CD4-positive, alpha-beta T cell treated with Interleukin-6 at 100 ng/mL for 8 hours (primary cell): ENCODE data around the gene ZNF148.

Source experiments
- DNase-seq: peaks from one replicate; pipeline ENCODE4 v3.0.0-alpha.2; 2020; ENCODE audit warnings: mixed read lengths, low spot score

ZNF148 gene

DNA sequence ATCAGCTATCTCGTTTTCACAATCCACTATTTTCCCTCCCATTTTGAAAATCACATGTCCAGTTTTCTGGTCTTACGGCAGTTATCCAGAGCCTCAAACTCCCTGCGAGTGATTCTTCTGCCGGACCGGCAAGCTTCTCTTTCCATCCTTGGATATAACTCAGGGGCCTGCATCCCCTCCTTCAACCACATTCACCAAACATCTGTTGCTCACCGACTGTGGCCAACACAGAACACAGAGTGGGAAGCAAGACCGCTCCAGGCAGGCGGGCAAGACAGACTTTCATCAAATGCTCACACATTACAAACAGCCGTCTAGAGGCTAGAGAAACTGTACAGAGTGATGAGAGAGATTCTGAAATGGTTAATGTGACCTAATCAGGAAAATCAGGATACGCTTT is 154.9 kb downstream of the ZNF148 start:
- DNase-seq, result no peak

DNA sequence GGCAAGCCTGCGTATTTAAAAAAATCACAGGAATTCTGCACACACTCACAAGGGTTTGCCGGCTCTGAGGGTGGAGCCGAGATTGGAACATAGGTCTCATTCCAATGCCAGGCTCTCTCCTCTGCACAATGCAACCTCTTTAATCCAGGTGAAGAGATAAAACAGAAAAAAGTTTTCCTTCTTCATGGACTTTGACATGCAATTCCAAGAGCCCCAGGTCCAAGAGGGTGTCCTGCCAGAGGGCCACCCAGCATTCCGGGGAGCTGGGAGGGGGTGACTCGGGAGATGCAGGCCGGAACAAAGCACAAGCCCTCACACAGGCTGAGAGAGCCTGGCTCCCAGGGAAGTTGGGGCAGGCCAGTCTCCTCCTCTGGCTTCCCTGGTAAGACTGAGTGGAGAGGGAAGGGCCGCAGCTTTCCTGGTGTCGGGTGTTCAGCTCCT is 155.8 kb downstream of the ZNF148 start:
- DNase-seq, result no peak

DNA sequence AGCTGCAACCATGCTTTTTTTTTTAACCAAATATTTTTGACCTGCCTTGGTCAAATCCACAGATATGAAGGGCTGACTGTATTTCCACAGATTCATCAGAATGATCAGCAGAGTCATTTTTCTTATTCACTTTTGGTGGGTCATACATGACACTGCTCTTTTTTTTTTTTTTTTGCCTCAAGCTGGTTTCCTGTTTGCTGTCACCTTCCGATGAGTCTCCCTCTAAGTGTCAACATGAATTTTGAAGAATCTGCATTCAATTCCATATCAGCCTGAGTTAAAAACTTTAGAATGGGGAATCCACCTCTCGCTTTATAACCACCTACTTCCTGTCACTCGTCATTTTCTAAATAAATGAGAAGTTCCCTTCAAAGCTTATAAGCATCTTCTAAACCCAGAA is 160.4 kb downstream of the ZNF148 start:
- DNase-seq, result no peak

DNA sequence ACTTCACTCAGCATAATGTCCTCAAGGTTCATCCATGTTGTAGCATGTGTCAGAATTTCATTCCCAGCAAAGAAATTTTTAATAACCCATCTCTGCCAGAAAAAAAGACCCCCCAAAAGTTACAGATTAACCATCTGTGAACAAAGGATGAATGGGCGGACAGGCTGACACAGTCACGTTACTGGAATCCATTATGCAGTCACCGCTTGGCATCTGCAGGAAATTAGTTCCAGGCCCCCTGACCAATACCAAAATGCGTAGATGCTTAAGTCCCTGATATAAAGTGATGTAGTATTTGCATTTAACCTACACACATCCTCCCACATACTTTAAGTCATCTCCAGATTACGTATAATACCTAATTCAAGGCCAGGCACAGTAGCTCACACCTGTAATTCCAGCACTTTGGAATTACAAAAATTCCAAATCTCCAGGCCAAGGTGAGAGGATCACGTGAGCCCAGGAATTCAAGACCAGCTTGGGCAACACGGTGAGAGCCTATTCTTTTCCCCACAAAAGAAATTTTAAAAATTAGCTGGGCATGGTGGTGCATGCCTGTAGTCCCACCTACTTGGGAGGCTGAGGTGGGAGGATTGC is 161.1 kb downstream of the ZNF148 start:
- DNase-seq, result no peak

DNA sequence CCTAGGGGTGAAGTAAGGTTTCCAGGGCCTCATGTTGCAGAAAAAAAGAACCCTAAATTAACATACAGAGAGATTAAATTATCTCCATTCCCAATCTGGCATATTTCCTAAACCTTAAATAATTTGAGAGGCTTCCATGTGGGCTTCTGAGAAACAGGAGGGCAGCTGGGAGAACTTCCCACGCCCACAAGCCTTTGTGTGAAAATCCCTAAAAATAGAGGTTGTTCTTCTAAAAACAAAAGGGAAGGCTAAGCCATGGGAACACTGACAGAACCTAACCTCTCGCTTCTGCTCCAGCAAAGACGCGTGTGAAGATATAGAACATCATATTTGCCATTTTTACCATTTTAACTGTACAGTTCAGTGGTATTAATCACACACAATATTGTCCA is 161.8 kb downstream of the ZNF148 start:
- DNase-seq, result no peak

DNA sequence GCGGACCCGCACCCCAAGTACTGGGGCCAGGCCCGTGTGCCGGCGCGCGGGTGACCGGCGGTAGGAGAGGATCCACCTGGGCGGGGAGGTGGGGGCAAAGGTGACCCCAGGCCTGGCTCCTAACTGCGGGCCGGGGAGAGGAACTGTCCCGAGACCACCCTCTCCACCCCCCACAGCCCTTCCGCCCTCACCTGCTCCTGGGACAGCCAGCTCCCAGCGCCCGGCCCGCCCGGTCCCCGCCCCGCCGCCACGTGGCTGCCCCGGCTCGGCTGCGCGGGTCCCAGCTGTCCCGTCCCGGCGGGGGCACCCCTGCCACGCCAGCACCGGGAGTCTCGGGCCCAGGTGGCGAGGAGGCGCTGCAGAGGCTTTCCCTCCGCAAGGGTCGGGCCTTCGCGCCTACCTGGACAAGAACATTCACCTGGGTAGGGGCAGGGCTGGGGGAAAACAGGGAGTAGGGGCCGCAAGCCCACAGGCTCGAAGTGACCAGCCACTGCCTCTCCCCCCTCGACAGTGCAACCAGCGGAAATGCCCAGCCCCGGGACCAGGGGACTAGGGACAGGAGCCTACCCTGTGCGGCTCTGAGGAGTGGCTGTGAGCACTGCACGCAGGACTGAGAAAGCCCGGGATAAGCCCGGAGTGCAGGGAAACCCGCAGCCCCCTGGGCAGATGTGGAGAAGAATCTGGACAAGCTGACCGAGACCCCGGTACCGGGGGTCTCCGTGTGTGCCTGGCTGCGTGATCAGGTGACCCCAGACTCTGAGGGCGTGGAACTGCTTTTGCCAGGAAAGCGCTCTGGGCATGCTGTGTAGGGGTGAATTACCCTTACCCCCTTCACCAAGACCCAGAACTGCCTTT is 162.4 kb downstream of the ZNF148 start, which contains the start of gene SLC12A8:
SLC12A8 (minus strand) TSS at position 240 of the 855 bp plus-strand sequence. CDS start 1,399 bp downstream, outside the sequence.
- no peak for DNase-seq

DNA sequence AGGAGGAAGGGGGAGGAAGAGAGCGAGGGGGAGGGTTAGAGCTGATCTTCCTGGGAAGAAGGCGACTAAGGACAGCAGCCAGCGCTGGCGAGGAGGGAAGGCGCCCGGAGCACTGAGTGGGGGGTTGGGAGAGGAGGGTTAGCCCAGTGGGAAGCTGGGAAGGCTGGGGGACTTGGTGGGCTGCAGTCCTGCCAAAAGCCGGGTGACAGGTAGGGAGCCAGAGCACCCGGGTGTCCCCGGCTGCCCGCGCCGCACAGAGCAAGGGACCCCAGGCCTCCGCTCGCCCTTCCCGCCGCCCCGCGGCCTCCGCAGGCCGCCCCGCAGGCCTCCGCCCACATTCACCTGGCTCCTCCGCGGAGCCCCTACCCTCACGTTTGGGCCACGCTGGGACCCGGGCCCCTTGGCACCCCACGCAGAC is 163.0 kb downstream of the ZNF148 start:
- no peak for DNase-seq

DNA sequence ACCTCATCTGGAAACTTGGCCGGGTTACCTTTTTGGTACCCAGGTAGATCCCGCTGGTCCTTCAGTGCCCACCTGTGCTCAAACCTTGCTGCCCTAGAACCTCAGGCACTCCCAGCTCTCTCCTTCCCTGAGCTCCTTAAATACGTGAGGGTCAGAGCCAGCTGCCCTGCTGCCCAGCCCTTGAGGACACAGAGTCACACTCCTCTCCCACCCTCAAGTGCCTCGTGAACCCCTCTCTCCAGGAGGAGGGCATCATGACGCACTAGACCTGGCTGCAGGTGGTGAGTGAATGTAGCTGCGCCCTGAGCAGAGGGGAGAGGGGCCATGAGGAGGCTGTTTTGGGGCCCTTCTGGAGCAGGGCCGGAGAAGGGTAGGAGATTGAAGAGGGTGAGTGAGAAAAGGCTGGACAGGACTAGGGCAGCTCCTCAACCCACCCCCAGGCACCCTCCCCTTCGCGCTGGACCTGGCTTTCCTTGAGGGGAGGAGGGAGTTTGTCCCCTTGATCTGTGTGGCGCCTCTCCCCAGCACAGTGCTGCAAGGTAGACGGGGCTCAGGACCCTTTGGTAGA is 163.5 kb downstream of the ZNF148 start:
- no peak for DNase-seq

DNA sequence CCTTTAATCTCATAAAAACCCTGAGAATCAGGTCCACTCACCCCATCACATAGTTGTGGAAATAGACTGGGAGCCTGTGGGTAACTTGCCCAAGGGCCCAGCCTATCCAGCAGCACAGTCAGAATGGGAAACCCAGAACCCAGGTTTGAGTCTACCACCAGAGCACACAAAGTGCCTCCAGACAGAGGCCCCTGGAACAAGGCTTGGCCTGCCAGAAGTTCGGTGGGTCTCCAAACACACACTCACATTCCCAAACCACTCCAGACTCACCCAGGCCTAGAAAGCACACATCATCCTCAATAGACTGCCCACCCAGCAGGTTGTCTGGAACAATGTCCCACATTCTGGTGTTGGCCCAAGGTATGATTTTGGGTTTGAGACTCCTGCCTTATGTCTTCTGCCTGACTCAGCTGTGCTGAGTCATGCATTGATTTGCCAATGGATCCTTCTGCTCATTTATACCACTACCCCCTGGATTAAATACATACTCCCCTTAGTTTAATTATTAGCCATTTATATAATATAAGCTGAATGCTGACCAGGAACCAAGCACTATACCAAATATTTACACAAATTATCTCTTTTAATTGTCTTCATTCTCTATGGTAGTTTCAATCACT is 167.1 kb downstream of the ZNF148 start:
- no peak for DNase-seq

DNA sequence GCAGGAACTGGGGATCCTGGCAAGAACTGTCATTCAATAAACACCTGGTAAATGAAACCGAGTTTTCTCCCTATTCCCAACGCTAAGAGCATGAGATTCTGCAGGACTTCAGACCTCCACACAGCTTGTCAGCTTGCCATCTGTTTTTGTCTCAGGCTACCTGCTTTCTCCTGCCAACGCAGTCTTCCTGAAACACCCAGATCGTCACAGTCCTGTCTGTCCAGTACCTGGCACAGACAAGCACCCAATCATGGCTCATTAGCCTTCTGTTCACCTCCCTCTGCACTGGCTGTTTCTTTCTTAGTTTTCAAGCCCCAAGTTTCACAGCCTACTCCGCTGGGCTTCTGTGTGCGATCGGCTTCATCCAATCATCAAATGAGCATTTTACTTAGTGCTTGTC is 167.6 kb downstream of the ZNF148 start:
- no peak for DNase-seq

DNA sequence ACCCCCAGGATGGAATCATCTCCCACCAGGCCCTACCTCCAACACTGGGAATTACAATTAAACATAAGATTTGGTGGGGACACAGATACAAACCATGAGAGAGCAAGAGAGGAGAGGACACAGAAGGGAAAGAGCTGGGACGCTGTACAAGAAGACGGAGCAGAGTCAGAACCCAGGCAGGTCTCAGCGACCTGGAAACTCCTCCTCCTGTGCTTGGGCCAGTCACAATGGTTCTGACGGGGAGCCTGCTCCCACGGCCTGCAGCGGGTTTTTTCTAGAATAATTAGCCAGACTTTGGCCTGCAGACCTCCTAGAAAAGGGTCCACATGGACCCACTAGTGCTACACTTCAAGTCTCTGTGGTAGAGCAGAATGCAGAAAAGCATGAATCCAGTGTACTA is 168.2 kb downstream of the ZNF148 start:
- DNase-seq, result no peak

DNA sequence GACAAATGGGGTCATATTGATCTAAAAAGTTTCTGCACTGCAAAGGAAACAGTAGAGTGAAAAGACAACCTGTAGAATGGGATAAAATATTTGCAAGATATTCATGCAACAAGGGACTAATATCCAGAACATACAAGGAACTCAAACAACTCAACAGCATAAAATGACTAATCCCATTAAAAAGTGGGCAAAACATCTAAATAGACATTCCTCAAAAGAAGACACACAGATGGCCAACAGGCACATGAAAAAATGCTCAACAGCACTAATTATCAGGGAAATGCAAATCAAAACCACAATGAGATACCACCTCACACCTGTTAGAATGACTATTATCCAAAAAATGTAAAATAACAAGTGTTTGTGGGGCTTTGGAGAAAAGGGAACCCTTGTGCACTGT is 171.4 kb downstream of the ZNF148 start:
- DNase-seq, result no peak

DNA sequence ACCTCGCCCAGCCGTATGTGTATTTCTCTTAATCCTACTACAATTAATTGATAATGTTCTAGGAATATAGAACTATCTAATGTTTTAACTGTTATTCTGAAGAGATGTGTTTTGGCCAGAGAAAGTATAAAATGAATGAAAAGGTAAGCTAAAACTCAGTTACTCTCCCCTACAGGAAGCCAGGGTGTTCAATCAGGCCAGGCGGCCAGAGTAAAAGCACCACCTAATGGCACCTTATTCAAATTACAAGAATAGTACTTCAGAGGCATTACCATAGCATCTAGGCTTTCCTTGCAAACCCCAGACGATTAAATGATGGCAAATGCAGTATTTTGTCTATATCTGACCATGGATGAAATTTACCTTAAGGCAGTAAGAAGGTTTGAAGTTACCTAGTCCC is 172.9 kb downstream of the ZNF148 start:
- DNase-seq, result no peak

DNA sequence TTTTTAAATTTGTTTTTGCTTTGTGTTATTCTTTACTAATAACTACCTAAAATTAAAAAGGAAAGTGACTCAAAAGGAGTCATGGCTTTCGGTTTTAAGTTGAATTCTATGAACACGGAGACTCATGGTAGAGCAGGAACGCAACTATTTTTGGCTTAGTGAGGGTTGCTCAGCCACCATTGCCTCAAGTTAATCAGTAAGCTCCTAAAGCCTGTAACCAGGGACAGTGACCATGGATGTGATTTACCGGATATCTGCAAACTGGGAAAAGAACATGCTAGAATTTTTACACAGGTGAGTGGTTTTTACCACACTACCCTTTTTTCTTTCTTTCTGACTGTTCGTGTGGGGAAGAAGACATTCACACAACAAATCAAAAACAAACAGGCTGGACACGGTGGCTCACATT is 174.4 kb downstream of the ZNF148 start:
- no peak for DNase-seq

DNA sequence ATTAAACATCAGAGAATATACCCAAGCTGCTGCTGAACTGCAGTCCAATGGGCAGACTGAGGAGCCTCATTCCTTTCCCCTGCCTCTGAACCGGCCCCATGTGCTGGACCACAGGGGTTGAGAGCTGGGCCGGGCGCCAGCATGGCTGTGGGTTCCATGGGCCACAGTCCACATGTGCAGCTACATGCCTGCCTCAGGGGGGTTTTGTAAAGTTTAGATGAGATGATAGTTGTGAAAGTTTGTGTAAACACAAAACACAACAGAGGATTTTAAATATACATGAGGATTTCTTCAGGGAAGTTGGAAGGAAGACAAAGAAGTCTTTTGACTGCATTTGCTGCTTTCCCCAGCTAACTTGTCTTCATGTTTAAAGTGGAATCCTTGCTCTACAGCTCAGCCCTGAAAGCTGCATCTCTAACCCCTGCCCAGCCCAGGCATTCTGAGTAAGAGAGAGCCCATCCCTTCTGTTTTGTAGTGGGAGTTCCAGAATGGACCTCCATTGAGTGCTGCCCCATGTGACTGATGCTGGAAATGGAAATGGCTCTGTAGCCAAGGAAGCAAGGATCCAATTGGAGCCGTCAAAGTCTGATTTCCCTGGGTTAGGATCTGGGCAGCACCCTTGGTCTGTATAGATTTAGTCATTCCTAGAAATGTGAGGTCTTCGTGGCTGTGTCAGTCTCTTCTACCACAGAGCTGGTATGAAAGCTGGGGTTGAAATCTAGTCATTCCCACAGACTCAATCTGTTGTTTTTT is 180.1 kb downstream of the ZNF148 start:
- no peak for DNase-seq

DNA sequence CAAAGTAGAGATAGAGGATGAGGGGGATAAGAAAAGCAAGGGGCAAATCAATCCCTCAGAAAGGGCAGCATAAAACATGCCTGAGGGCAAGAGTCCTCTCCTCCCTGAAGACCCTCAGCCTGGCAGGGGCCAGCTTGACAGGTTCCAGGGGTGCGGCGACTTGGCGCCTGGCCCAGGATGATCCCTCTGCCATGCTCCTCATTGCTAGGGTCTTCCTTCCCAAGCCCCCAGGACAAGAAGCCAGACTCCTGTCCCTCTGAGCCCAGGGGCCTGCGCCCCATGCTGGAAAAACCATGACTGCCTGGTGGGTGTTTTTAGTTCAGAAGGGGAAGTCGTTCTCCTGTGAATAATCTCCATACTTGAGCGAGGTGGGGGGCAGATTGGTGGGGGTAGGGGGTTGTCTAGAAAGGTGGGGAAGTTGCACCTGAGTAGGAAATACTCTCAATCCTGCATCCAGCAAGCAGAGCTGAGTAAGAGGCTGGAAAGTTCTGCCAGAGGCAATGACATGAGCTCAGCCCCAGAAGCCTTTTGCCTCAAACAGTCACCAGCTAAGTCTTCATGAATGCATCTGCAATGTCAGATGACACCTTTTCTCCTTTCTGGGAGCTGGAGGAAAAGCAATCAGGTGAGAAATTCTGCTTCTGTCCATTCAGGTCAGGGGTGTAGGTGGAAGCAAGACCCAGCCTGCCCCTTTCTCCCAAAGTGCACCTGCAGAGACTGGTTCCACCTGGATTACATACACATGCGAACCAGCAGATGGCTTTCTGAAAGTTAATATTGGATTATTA is 180.9 kb downstream of the ZNF148 start:
- DNase-seq, result no peak

DNA sequence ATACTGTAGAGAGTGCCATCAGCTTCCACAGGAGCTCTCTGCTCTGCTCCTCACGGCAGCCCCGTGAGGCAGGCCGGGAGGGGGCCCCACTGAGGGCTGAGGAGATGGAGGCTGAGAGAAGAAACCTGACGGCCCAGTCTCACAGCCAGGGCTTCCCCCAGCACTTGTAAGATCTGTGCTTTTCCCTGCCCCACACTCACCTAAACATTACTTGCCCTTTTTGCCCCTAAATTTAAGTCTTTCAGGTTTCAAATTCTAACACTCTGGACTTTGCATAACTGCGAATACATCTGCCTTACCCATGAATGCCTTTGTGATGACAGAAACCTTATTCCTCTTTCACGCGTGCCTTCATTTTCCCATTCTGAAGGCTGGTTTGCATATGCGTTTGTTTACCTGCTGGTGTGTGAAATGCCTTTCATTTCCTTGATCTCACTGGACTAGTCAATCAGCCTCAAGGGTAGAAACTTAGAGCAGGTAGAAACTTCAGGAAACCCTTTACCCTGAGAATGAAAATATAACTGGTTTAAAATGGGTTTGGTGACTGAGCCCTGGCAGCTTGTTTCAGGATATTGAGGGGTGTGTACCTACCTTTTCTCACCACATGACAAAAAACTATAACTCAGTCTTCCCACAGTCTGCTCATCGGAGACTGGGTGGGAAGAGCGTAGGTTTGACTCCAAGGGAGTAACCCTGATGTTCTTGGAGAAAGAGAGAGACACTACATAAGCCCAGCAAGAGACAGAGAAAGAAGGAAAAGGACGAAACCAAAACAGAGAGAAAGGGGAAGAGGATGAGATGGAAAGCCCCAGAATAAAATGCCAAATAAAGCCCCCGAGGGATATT is 182.7 kb downstream of the ZNF148 start:
- DNase-seq, result no peak

DNA sequence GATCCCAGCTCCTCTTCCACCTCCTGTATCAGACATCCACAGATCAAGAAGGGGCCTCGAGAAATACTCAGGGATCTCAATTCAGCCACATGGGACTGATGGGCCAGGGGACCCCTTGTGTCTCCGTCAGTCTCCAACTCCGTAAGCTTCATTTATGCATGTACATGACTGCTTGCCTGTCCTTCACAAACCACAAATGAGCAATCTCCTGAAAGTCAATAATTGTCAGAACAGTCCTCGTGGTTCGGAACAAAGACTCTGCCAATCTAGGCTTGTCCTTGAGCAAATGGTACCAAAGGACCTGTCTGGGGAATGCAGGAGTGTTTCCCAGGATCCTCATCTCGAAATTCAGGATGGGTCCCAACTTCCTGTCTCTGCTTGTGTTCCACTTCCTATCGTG is 183.4 kb downstream of the ZNF148 start:
- no peak for DNase-seq

DNA sequence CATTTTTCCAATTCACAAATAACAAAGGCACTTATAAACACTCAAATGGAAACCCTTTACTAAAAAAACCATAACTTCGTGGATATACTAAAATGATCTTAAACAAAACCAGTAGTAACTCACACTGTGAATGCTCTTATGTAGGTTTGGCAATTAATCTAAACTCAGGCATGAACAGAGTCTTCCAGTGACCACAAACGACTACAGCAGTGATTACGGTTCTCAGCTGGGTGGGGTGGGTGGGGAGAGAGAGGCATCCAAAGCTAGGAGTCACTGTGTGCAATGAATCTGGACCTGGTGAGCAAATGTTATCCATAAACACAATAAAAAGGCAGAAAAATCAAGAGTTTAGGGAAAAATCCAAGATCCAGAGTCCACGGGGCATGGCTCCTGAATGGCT is 183.9 kb downstream of the ZNF148 start:
- no peak for DNase-seq

DNA sequence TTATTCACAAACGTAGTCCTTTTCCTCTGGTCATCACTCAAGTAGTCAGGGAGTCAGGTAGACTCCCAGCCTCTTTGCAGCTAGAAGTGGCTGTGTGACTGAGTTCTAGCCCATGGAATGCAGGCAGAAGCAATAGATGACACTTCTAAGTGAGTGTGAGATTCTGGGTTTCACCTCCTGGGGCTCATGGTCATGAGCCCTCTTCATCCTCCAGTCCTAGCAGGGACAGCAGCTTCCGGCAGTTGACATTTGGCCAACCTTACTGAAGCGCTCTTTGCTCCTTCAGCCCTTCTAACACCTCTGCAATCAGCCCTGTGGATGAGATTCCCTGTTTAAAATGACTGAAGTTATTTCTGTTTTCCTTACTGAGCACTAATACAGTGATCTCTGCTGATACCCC is 184.3 kb downstream of the ZNF148 start:
- no peak for DNase-seq
